ENCODE measurements around the gene PLCL2. TPM values are rescaled to one million over a fixed set of nuclear protein-coding genes. Genes with fewer than 3 reads are reported as not detected.

The PLCL2 gene
- 11.1 and 14.7 TPM in 2 replicates for total RNA-seq

GRCh38 chr3:16884748-16885592 lies at the start of gene PLCL2:
PLCL2 (plus strand) TSS chr3:16884955; CDS start chr3:16885040, 85 bp downstream.

Measured in regular cardiac myocyte (primary cell).